K562 (cell line): ENCODE results near the gene CELA3B. TPM values are rescaled to one million over a fixed set of nuclear protein-coding genes. Genes with fewer than 3 reads are reported as not detected.

Source experiments
- ATF4 ChIP-seq: fragments of 450-650 bp; formaldehyde crosslinking; IDR thresholded peaks from 2 replicates; pipeline ENCODE4 v1.4.0; 2022; ENCODE audit warnings: mild to moderate bottlenecking, moderate library complexity
- CBX8 ChIP-seq: fragments of 200-600 bp; sonication (generic); IDR thresholded peaks from 2 replicates; pipeline ENCODE4 v1.6.1; 2012; ENCODE audit warnings: borderline replicate concordance, mixed run types, low read depth, mild to moderate bottlenecking, moderate library complexity, mixed read lengths, low read length, control low read depth, inconsistent platforms; ENCODE audit not compliant: poor library complexity, severe bottlenecking; ENCODE audit errors: extremely low read depth
- DDX20 ChIP-seq: fragments of 450-650 bp; IDR thresholded peaks from 2 replicates; pipeline ENCODE4 v1.6.1; 2016; ENCODE audit warnings: missing genetic modification characterization, low read depth, mild to moderate bottlenecking, missing compliant biosample characterization, moderate library complexity
- DMBX1 ChIP-seq: fragments of 250-450 bp; sonication (Bioruptor Pico); IDR thresholded peaks from 2 replicates; pipeline ENCODE4 v1.8.0; 2022; ENCODE audit warnings: inconsistent platforms, mild to moderate bottlenecking, moderate library complexity, borderline replicate concordance
- EWSR1 ChIP-seq: fragments of 450-650 bp; IDR thresholded peaks from 2 replicates; pipeline ENCODE4 v1.6.1; 2018; ENCODE audit warnings: borderline replicate concordance, mild to moderate bottlenecking, low read depth, moderate library complexity; ENCODE audit not compliant: partially characterized antibody
- HDAC2 ChIP-seq: fragments of 450-650 bp; IDR thresholded peaks from 2 replicates; pipeline ENCODE4 v1.6.1; 2016; ENCODE audit warnings: mild to moderate bottlenecking
- MIER1 ChIP-seq: fragments of 450-650 bp; IDR thresholded peaks from 2 replicates; pipeline ENCODE4 v1.6.1; 2016; ENCODE audit warnings: antibody characterized with exemption, mild to moderate bottlenecking, low read depth
- NONO ChIP-seq, 2 experiments: fragments of 200-400 bp in 1 of 2; fragments of 450-650 bp in 1 of 2; formaldehyde crosslinking in 1 of 2; IDR thresholded peaks; 2 replicates each; pipeline ENCODE4 v1.6.1; 2017; ENCODE audit warnings: low read depth in 2 of 2, mild to moderate bottlenecking in 2 of 2, moderate library complexity in 2 of 2, low read length in 1 of 2
- PML ChIP-seq: IDR thresholded peaks from 2 replicates; pipeline ENCODE4 v1.6.1; 2012; ENCODE audit warnings: low read length, inconsistent platforms
- TAF1 ChIP-seq: IDR thresholded peaks from 2 replicates; pipeline ENCODE4 v1.6.1; 2011; ENCODE audit warnings: mild to moderate bottlenecking, low read length, moderate library complexity; ENCODE audit not compliant: insufficient read depth, control insufficient read depth, severe bottlenecking; ENCODE audit errors: extremely low read depth
- XRCC5 ChIP-seq: fragments of 200-400 bp; formaldehyde crosslinking; IDR thresholded peaks from 2 replicates; pipeline ENCODE4 v1.6.1; 2017; ENCODE audit warnings: low read depth, mild to moderate bottlenecking, low read length
- ZKSCAN1 ChIP-seq: fragments of 150-350 bp; IDR thresholded peaks from 2 replicates; pipeline ENCODE4 v1.6.1; 2016; ENCODE audit warnings: low read depth, low read length
- ZNF133 ChIP-seq: fragments of 250-450 bp; sonication (Bioruptor Pico); IDR thresholded peaks from 2 replicates; pipeline ENCODE4 v1.4.0; 2020; ENCODE audit warnings: mild to moderate bottlenecking
- ZNF324 ChIP-seq: fragments of 250-450 bp; sonication (Bioruptor Pico); IDR thresholded peaks from 2 replicates; pipeline ENCODE4 v1.4.0; 2020; ENCODE audit warnings: mild to moderate bottlenecking
- polyA plus RNA-seq, 8 experiments: library from polyadenylated mRNA; depleted of rRNA in 4 of 8; stranded (reverse) in 5 of 8; unstranded in 3 of 8; fragments of >200 nt; fragmentation: Nextera tagmentation in 2 of 8; fragmentation: Illumina TruSeq in 1 of 8; extraction: Ambion mirVana in 2 of 8; extraction: Trizol in 1 of 8; gene quantifications; 2 replicates each; pipeline versions ENCODE4 v1.2.1 to v1.2.3, GENCODE V29; 2011 to 2014; ENCODE audit warnings: inconsistent platforms in 1 of 8, missing spikeins in 1 of 8
- total RNA-seq, 7 experiments: library from RNA; depleted of rRNA in 6 of 7; stranded (reverse); fragments of >200 nt in 6 of 7; fragmentation: Illumina TruSeq in 2 of 7; extraction: Trizol in 2 of 7; gene quantifications; 2 replicates each; pipeline versions ENCODE4 v1.2.1 to v1.2.3, GENCODE V29; 2011 to 2021; ENCODE audit warnings: low replicate concordance in 1 of 7
- TF ChIP-seq, protein P1 (sequence below), 2 experiments: fragments of 450-650 bp; formaldehyde crosslinking in 1 of 2; IDR thresholded peaks; 2 replicates each; pipeline versions ENCODE4 v1.4.0 to v1.6.1; 2014 to 2020; ENCODE audit warnings: mild to moderate bottlenecking in 2 of 2, borderline replicate concordance in 1 of 2, low read depth in 1 of 2
- TF ChIP-seq, protein P2 (sequence below), 2 experiments: fragments of 450-650 bp in 1 of 2; sonication (generic) in 1 of 2; formaldehyde crosslinking; conservative IDR thresholded peaks; 2 replicates each; pipeline versions ENCODE4 v1.4.0 to v1.8.1; 2020 to 2022; ENCODE audit warnings: mild to moderate bottlenecking in 1 of 2, missing genetic modification reagents in 1 of 2

The CELA3B gene
- total and polyA plus RNA-seq, 9 of the 15 experiments (the other 6 are each of a cell fraction or from before 2014, with no cell fraction given), result 3.1 TPM; not detected in 8

DNA sequence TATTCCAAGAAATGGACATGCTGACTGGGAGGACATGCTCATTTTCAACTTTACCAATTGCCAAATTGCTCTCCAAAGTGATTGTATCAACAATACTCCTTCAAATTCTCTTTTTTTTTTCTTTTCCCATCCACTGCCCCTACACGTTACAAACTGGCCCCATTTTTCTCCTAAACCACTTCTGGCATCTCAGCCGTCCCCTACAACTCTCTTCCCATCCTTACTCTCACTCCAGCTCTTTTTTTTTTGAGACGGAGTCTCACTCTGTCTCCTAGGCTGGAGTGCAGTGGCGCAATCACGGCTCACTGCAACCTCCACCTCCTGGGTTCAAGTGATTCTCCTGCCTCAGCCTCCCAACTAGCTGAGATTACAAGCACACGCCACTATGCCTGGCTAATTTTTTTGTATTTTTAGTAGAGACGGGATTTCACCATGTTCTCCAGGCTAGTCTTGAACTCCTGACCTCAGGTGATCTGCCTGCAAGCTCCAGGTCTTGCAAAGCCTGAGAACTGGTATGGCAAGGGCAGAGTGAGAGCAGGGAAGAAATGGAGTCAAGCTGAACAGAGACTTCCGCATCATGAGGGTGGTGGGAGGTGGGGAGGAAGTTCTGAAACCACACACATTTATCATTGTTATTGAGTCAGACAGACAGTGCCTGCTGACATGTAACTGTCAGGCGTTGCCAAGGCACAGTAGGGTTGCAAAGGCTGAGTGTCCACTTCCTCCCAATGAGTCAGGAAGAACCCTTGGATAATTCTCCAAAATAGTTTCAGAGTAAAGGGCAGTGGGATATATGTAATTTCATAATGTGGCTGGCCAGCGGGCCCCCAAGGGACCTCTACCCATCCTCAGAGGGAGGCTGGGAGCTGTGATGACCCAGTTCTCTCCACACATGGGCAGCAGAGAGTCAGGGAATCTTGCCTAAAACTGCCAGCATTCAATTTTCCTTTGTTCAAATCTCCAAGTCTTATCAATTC, 42.0 kb downstream of the CELA3B start (continued):
- TF ChIP-seq, protein P1, sequence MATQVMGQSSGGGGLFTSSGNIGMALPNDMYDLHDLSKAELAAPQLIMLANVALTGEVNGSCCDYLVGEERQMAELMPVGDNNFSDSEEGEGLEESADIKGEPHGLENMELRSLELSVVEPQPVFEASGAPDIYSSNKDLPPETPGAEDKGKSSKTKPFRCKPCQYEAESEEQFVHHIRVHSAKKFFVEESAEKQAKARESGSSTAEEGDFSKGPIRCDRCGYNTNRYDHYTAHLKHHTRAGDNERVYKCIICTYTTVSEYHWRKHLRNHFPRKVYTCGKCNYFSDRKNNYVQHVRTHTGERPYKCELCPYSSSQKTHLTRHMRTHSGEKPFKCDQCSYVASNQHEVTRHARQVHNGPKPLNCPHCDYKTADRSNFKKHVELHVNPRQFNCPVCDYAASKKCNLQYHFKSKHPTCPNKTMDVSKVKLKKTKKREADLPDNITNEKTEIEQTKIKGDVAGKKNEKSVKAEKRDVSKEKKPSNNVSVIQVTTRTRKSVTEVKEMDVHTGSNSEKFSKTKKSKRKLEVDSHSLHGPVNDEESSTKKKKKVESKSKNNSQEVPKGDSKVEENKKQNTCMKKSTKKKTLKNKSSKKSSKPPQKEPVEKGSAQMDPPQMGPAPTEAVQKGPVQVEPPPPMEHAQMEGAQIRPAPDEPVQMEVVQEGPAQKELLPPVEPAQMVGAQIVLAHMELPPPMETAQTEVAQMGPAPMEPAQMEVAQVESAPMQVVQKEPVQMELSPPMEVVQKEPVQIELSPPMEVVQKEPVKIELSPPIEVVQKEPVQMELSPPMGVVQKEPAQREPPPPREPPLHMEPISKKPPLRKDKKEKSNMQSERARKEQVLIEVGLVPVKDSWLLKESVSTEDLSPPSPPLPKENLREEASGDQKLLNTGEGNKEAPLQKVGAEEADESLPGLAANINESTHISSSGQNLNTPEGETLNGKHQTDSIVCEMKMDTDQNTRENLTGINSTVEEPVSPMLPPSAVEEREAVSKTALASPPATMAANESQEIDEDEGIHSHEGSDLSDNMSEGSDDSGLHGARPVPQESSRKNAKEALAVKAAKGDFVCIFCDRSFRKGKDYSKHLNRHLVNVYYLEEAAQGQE (IDR thresholded peaks at IDR 0.05; ENCODE audit: borderline replicate concordance), result no peak
- TF ChIP-seq, protein P1 (CRISPR knock-in tag; IDR thresholded peaks at IDR 0.05; ENCODE audit: low read depth), result no peak
- no peak for TF ChIP-seq ZNF324 (CRISPR knock-in tag)
- peak; percentile 54; the same call in 1 of the 2 replicates for TF ChIP-seq HDAC2
- no peak for TF ChIP-seq DDX20 (tag)
- TF ChIP-seq EWSR1, result no peak
- TF ChIP-seq ZNF133, result no peak
- no peak for TF ChIP-seq CBX8
- peak; percentile 86 for TF ChIP-seq ATF4
- peak; percentile 39 for TF ChIP-seq TAF1
- 0 out of 2 replicates have a peak, but pooled peaks have one; percentile 26 for TF ChIP-seq MIER1
- no peak for TF ChIP-seq NONO (IDR thresholded peaks at IDR 0.05; ENCODE audit: low read depth in 2 of 2, low read length in 1 of 2)
- no peak for TF ChIP-seq XRCC5
- TF ChIP-seq, protein P2, sequence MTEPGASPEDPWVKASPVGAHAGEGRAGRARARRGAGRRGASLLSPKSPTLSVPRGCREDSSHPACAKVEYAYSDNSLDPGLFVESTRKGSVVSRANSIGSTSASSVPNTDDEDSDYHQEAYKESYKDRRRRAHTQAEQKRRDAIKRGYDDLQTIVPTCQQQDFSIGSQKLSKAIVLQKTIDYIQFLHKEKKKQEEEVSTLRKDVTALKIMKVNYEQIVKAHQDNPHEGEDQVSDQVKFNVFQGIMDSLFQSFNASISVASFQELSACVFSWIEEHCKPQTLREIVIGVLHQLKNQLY (CRISPR knock-in tag; conservative IDR thresholded peaks at IDR 0.05), result no peak
- TF ChIP-seq ZKSCAN1, result peak; percentile 88
- TF ChIP-seq PML, result no peak; the same call in 1 of the 2 replicates
- peak; percentile 17; the same call in 1 of the 2 replicates for TF ChIP-seq DMBX1 (CRISPR knock-in tag)
